SK-N-SH treated with all-trans-retinoic acid at 6 μM for 48 hours (cell line): ENCODE measurements around the gene PID1.

Source experiments
- ATAC-seq: fragments of 200-7000 bp; cut with Tn5 transposase; 3 replicates; pipeline ENCODE4 v1.9.1; 2020; ENCODE audit warnings: mild to moderate bottlenecking, moderate library complexity
- ARNTL ChIP-seq: fragments of 450-650 bp; formaldehyde crosslinking; IDR thresholded peaks from 2 replicates; pipeline ENCODE4 v1.5.0; 2020; ENCODE audit warnings: low read depth, mild to moderate bottlenecking, moderate library complexity, borderline replicate concordance
- BACH2 ChIP-seq: fragments of 250-450 bp; sonication (Bioruptor Pico); IDR thresholded peaks from 2 replicates; pipeline ENCODE4 v1.9.0; 2021; ENCODE audit warnings: mild to moderate bottlenecking, borderline replicate concordance
- CREB5 ChIP-seq: fragments of 250-450 bp; sonication (Bioruptor Pico); IDR thresholded peaks from 2 replicates; pipeline ENCODE4 v1.5.1; 2020; ENCODE audit warnings: low read depth, mild to moderate bottlenecking, moderate library complexity
- CSDC2 ChIP-seq: fragments of 250-450 bp; sonication (Bioruptor Pico); IDR thresholded peaks from 2 replicates; pipeline ENCODE4 v1.5.0; 2020; ENCODE audit warnings: mild to moderate bottlenecking, moderate library complexity
- GLIS3 ChIP-seq: fragments of 250-450 bp; sonication (Bioruptor Pico); IDR thresholded peaks from 2 replicates; pipeline ENCODE4 v1.5.0; 2020; ENCODE audit warnings: mild to moderate bottlenecking, moderate library complexity
- ISL1 ChIP-seq: fragments of 250-450 bp; sonication (Bioruptor Pico); IDR thresholded peaks from 2 replicates; pipeline ENCODE4 v2.1.2; 2022; ENCODE audit warnings: mild to moderate bottlenecking, moderate library complexity
- OSR1 ChIP-seq: fragments of 250-450 bp; sonication (Bioruptor Pico); IDR thresholded peaks from 2 replicates; pipeline ENCODE4 v1.8.0; 2022; ENCODE audit warnings: moderate library complexity, mild to moderate bottlenecking, inconsistent platforms
- PATZ1 ChIP-seq: fragments of 250-450 bp; sonication (Bioruptor Pico); IDR thresholded peaks from 2 replicates; pipeline ENCODE4 v1.8.0; 2020; ENCODE audit warnings: mild to moderate bottlenecking, moderate library complexity, borderline replicate concordance
- PPARA ChIP-seq: fragments of 250-450 bp; sonication (Bioruptor Pico); IDR thresholded peaks from 2 replicates; pipeline ENCODE4 v1.5.0; 2020; ENCODE audit warnings: mild to moderate bottlenecking, borderline replicate concordance
- RARB ChIP-seq: fragments of 250-450 bp; sonication (Bioruptor Pico); IDR thresholded peaks from 2 replicates; pipeline ENCODE4 v1.8.0; 2021; ENCODE audit warnings: mild to moderate bottlenecking, moderate library complexity
- SNAI2 ChIP-seq: fragments of 250-450 bp; sonication (Bioruptor Pico); IDR thresholded peaks from 2 replicates; pipeline ENCODE4 v1.5.0; 2020; ENCODE audit warnings: mild to moderate bottlenecking, moderate library complexity
- TCF4 ChIP-seq: fragments of 250-450 bp; sonication (Bioruptor Pico); IDR thresholded peaks from 2 replicates; pipeline ENCODE4 v1.8.0; 2021; ENCODE audit warnings: mild to moderate bottlenecking, moderate library complexity, borderline replicate concordance
- TOX ChIP-seq: fragments of 250-450 bp; sonication (Bioruptor Pico); IDR thresholded peaks from 2 replicates; pipeline ENCODE4 v1.8.0; 2021; ENCODE audit warnings: mild to moderate bottlenecking, moderate library complexity, borderline replicate concordance
- TSHZ2 ChIP-seq: fragments of 250-450 bp; sonication (Bioruptor Pico); IDR thresholded peaks from 2 replicates; pipeline ENCODE4 v1.5.0; 2020; ENCODE audit warnings: mild to moderate bottlenecking, moderate library complexity
- ZFP3 ChIP-seq: fragments of 250-450 bp; sonication (Bioruptor Pico); IDR thresholded peaks from 2 replicates; pipeline ENCODE4 v1.5.0; 2020; ENCODE audit warnings: mild to moderate bottlenecking, moderate library complexity
- ZFP30 ChIP-seq: fragments of 450-650 bp; formaldehyde crosslinking; IDR thresholded peaks from 2 replicates; pipeline ENCODE4 v1.5.0; 2022; ENCODE audit warnings: mild to moderate bottlenecking, moderate library complexity
- ZNF565 ChIP-seq: fragments of 450-650 bp; formaldehyde crosslinking; conservative IDR thresholded peaks from 2 replicates; pipeline ENCODE4 v1.5.0; 2020; ENCODE audit warnings: low read depth, mild to moderate bottlenecking, moderate library complexity
- ZNF70 ChIP-seq: fragments of 450-650 bp; formaldehyde crosslinking; IDR thresholded peaks from 2 replicates; pipeline ENCODE4 v1.5.0; 2020; ENCODE audit warnings: mild to moderate bottlenecking, moderate library complexity
- ZNF8 ChIP-seq: fragments of 450-650 bp; formaldehyde crosslinking; IDR thresholded peaks from 2 replicates; pipeline ENCODE4 v1.5.0; 2020; ENCODE audit warnings: mild to moderate bottlenecking, moderate library complexity

The PID1 gene

GRCh38 chr2:229160180-229160579 is 110.9 kb downstream of the PID1 start:
- TF ChIP-seq RARB (CRISPR knock-in tag) (no peak), TOX (CRISPR knock-in tag) (no peak), CSDC2 (CRISPR knock-in tag) (no peak), TCF4 (no peak), ZNF70 (CRISPR knock-in tag) (no peak), ARNTL (CRISPR knock-in tag) (no peak), PPARA (no peak), BACH2 (no peak)
- no peak for ATAC-seq

GRCh38 chr2:229159405-229159804 is 111.7 kb downstream of the PID1 start:
- TF ChIP-seq PATZ1 (CRISPR knock-in tag) (no peak), ZNF565 (CRISPR knock-in tag) (no peak), RARB (CRISPR knock-in tag) (no peak), ZFP3 (no peak), ISL1 (no peak)
- no peak for ATAC-seq

- no peak for ATAC-seq
Observed at GRCh38 chr2:229154381-229154780, 116.7 kb downstream of the PID1 start.

GRCh38 chr2:229153951-229154350 is 117.1 kb downstream of the PID1 start:
- ATAC-seq, result no peak
- TF ChIP-seq ISL1, result peak; percentile 18; the same call in 1 of the 2 replicates
- no peak for TF ChIP-seq ZNF565 (CRISPR knock-in tag)

More at GRCh38 chr2:229154381-229154780, 116.7 kb downstream of the PID1 start:
- TF ChIP-seq ZNF8, result no peak

GRCh38 chr2:229153267-229153666 is 117.8 kb downstream of the PID1 start:
- no peak for TF ChIP-seq CSDC2 (CRISPR knock-in tag)
- no peak for TF ChIP-seq TCF4
- no peak for TF ChIP-seq GLIS3 (CRISPR knock-in tag)
- TF ChIP-seq ZNF8, result no peak
- TF ChIP-seq SNAI2 (CRISPR knock-in tag), result no peak
- TF ChIP-seq ZNF70 (CRISPR knock-in tag), result no peak
- TF ChIP-seq ZFP30 (CRISPR knock-in tag), result no peak
- no peak for TF ChIP-seq OSR1 (CRISPR knock-in tag)
- TF ChIP-seq ZFP3, result no peak
- no peak for TF ChIP-seq ARNTL (CRISPR knock-in tag)
- TF ChIP-seq CREB5 (CRISPR knock-in tag), result no peak
- no peak for TF ChIP-seq TOX (CRISPR knock-in tag)
- no peak for TF ChIP-seq RARB (CRISPR knock-in tag)
- no peak for TF ChIP-seq TSHZ2
- no peak for TF ChIP-seq BACH2
- TF ChIP-seq ISL1, result no peak
- TF ChIP-seq PATZ1 (CRISPR knock-in tag), result no peak
- TF ChIP-seq PPARA, result no peak
- ATAC-seq, result no peak
